HepG2 (cell line): ENCODE results near the gene TRAPPC3. TPM values are rescaled to one million over a fixed set of nuclear protein-coding genes. Genes with fewer than 3 reads are reported as not detected.
A peak's percentile ranks its signal among the peaks of the same experiment; 100 is the strongest.

Experiments
- ELF3 ChIP-seq: IDR thresholded peaks from 2 replicates; pipeline ENCODE4 v1.6.1; 2016; ENCODE audit warnings: missing genetic modification reagents, missing compliant biosample characterization
- MAF1 ChIP-seq: sonication (generic); formaldehyde crosslinking; IDR thresholded peaks from 2 replicates; pipeline ENCODE4 v1.5.0; 2020; ENCODE audit warnings: missing genetic modification reagents, borderline replicate concordance
- MIXL1 ChIP-seq: IDR thresholded peaks from 2 replicates; pipeline ENCODE4 v1.6.1; 2016
- PHF21A ChIP-seq: sonication (generic); formaldehyde crosslinking; IDR thresholded peaks from 2 replicates; pipeline ENCODE4 v1.5.0; 2020; ENCODE audit warnings: mild to moderate bottlenecking, missing genetic modification reagents
- SIN3A ChIP-seq: IDR thresholded peaks from 2 replicates; pipeline ENCODE4 v1.6.1; 2011; ENCODE audit warnings: low read depth, mild to moderate bottlenecking, control low read depth, low read length, borderline replicate concordance
- SMAD3 ChIP-seq: sonication (generic); formaldehyde crosslinking; IDR thresholded peaks from 2 replicates; pipeline ENCODE4 v1.4.0; 2020; ENCODE audit warnings: missing genetic modification reagents
- SMARCE1 ChIP-seq: fragments of 450-650 bp; IDR thresholded peaks from 2 replicates; pipeline ENCODE4 v1.6.1; 2017; ENCODE audit warnings: borderline replicate concordance
- TAF1 ChIP-seq: sonication (generic); formaldehyde crosslinking; IDR thresholded peaks from 2 replicates; pipeline ENCODE4 v1.4.0; 2020; ENCODE audit warnings: missing genetic modification reagents
- TBL1XR1 ChIP-seq: fragments of 150-350 bp; IDR thresholded peaks from 2 replicates; pipeline ENCODE4 v1.6.1; 2014; ENCODE audit warnings: borderline replicate concordance, low read length; ENCODE audit not compliant: partially characterized antibody
- ZNF251 ChIP-seq: sonication (generic); formaldehyde crosslinking; IDR thresholded peaks from 2 replicates; pipeline ENCODE4 v1.9.0; 2021; ENCODE audit warnings: mild to moderate bottlenecking, missing genetic modification reagents
- ZNF329 ChIP-seq: sonication (generic); formaldehyde crosslinking; IDR thresholded peaks from 2 replicates; pipeline ENCODE4 v1.9.0; 2021; ENCODE audit warnings: low read depth, mild to moderate bottlenecking, missing genetic modification reagents
- polyA plus RNA-seq, 8 experiments: library from polyadenylated mRNA; depleted of rRNA in 3 of 8; stranded (reverse) in 7 of 8; unstranded in 1 of 8; fragments of >200 nt; fragmentation: Illumina TruSeq in 4 of 8; extraction: Trizol in 4 of 8; gene quantifications; 2 replicates each; pipeline versions ENCODE4 v1.2.1 to v1.2.3, GENCODE V29; 2011 to 2016; ENCODE audit warnings: low read depth in 4 of 8, missing spikeins in 1 of 8, mixed read lengths in 1 of 8; ENCODE audit not compliant: insufficient read depth in 1 of 8
- total RNA-seq, 5 experiments: library from RNA; depleted of rRNA; stranded (reverse); fragments of >200 nt; fragmentation: Illumina TruSeq; extraction: Trizol; gene quantifications; 2 replicates each; pipeline ENCODE4 v1.2.3, GENCODE V29; 2016; ENCODE audit warnings: low read depth in 1 of 5
- TF ChIP-seq, protein P1 (sequence below): sonication (generic); formaldehyde crosslinking; IDR thresholded peaks from 2 replicates; pipeline ENCODE4 v1.5.1; 2020; ENCODE audit warnings: mild to moderate bottlenecking, missing genetic modification reagents
- TF ChIP-seq, protein P2 (sequence below): sonication (generic); formaldehyde crosslinking; IDR thresholded peaks from 2 replicates; pipeline ENCODE4 v1.5.0; 2020; ENCODE audit warnings: missing genetic modification reagents, mild to moderate bottlenecking, borderline replicate concordance
- TF ChIP-seq, protein P3 (sequence below): sonication (generic); formaldehyde crosslinking; IDR thresholded peaks from 2 replicates; pipeline ENCODE4 v1.4.0; 2020; ENCODE audit warnings: missing genetic modification reagents
- TF ChIP-seq, protein P4 (sequence below): sonication (generic); formaldehyde crosslinking; IDR thresholded peaks from 2 replicates; pipeline ENCODE4 v1.4.0; 2020; ENCODE audit warnings: missing genetic modification reagents
- TF ChIP-seq, protein P5 (sequence below): sonication (generic); formaldehyde crosslinking; IDR thresholded peaks from 2 replicates; pipeline ENCODE4 v1.5.0; 2020; ENCODE audit warnings: missing genetic modification reagents

The TRAPPC3 gene
- total and polyA plus RNA-seq, 2 of the 13 experiments (the other 11 are each of a cell fraction or from before 2014, with no cell fraction given), result 53.7 to 62.4 TPM

DNA sequence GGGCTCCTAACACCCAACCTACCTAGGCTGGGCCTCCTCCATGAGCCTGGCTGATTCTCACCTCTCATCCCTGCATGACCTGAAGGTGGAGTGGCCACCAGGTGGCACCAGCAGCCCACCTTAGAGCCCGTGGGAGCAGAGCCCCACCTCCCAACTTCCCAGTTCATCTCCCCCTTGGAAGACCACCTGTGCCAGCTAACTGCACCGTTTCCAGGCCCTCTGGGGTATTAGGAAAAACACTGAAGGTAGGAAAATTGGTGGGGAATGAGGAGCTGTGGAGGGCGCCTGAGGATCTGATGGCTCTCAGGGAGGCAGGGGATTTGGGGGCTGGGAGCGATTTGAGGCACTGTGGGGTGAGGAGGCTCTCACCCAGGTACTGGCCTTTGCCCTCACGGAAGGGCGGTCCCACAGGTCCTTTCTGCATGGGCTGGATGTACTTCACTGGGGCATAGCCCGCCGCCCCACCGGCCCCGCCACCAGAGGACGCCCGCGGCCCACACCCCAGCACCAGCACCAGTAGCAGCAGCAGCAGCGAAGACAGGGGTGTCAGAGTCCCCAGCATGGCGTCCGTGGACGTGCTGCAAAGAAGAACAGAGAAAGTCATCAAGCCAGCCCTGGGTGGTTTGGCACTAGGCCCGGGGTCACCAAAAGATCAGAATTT lies 49.5 kb downstream of the TRAPPC3 start (continued):
- TF ChIP-seq, protein P1, sequence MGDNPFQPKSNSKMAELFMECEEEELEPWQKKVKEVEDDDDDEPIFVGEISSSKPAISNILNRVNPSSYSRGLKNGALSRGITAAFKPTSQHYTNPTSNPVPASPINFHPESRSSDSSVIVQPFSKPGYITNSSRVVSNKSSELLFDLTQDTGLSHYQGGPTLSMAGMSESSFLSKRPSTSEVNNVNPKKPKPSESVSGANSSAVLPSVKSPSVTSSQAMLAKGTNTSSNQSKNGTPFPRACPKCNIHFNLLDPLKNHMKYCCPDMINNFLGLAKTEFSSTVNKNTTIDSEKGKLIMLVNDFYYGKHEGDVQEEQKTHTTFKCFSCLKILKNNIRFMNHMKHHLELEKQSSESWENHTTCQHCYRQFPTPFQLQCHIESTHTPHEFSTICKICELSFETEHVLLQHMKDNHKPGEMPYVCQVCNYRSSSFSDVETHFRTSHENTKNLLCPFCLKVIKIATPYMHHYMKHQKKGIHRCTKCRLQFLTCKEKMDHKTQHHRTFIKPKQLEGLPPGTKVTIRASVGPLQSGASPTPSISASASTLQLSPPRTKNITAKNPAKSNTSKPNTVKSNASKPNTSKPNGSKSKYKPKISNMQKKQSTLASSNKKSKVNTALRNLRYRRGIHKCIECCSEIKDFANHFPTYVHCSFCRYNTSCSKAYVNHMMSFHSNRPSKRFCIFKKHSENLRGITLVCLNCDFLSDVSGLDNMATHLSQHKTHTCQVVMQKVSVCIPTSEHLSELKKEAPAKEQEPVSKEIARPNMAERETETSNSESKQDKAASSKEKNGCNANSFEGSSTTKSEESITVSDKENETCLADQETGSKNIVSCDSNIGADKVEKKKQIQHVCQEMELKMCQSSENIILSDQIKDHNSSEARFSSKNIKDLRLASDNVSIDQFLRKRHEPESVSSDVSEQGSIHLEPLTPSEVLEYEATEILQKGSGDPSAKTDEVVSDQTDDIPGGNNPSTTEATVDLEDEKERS (CRISPR knock-in tag), result no peak
- TF ChIP-seq, protein P2, sequence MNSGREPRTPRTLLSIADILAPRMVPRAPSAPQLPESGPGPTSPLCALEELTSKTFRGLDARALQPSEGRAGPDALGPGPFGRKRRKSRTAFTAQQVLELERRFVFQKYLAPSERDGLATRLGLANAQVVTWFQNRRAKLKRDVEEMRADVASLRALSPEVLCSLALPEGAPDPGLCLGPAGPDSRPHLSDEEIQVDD (CRISPR knock-in tag), result no peak
- TF ChIP-seq MAF1 (CRISPR knock-in tag) (no peak), SIN3A (no peak), PHF21A (CRISPR knock-in tag) (no peak), ZNF251 (CRISPR knock-in tag) (no peak), SMAD3 (no peak), SMARCE1 (no peak), ZNF329 (CRISPR knock-in tag) (0 out of 2 replicates have a peak, but pooled peaks have one; percentile 6), TAF1 (CRISPR knock-in tag) (no peak), TBL1XR1 (no peak), ELF3 (CRISPR knock-in tag) (0 out of 2 replicates have a peak, but pooled peaks have one; percentile 18), MIXL1 (CRISPR knock-in tag) (no peak)
- TF ChIP-seq, protein P3, sequence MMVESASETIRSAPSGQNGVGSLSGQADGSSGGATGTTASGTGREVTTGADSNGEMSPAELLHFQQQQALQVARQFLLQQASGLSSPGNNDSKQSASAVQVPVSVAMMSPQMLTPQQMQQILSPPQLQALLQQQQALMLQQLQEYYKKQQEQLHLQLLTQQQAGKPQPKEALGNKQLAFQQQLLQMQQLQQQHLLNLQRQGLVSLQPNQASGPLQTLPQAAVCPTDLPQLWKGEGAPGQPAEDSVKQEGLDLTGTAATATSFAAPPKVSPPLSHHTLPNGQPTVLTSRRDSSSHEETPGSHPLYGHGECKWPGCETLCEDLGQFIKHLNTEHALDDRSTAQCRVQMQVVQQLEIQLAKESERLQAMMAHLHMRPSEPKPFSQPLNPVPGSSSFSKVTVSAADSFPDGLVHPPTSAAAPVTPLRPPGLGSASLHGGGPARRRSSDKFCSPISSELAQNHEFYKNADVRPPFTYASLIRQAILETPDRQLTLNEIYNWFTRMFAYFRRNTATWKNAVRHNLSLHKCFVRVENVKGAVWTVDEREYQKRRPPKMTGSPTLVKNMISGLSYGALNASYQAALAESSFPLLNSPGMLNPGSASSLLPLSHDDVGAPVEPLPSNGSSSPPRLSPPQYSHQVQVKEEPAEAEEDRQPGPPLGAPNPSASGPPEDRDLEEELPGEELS (CRISPR knock-in tag), result no peak
- TF ChIP-seq, protein P4, sequence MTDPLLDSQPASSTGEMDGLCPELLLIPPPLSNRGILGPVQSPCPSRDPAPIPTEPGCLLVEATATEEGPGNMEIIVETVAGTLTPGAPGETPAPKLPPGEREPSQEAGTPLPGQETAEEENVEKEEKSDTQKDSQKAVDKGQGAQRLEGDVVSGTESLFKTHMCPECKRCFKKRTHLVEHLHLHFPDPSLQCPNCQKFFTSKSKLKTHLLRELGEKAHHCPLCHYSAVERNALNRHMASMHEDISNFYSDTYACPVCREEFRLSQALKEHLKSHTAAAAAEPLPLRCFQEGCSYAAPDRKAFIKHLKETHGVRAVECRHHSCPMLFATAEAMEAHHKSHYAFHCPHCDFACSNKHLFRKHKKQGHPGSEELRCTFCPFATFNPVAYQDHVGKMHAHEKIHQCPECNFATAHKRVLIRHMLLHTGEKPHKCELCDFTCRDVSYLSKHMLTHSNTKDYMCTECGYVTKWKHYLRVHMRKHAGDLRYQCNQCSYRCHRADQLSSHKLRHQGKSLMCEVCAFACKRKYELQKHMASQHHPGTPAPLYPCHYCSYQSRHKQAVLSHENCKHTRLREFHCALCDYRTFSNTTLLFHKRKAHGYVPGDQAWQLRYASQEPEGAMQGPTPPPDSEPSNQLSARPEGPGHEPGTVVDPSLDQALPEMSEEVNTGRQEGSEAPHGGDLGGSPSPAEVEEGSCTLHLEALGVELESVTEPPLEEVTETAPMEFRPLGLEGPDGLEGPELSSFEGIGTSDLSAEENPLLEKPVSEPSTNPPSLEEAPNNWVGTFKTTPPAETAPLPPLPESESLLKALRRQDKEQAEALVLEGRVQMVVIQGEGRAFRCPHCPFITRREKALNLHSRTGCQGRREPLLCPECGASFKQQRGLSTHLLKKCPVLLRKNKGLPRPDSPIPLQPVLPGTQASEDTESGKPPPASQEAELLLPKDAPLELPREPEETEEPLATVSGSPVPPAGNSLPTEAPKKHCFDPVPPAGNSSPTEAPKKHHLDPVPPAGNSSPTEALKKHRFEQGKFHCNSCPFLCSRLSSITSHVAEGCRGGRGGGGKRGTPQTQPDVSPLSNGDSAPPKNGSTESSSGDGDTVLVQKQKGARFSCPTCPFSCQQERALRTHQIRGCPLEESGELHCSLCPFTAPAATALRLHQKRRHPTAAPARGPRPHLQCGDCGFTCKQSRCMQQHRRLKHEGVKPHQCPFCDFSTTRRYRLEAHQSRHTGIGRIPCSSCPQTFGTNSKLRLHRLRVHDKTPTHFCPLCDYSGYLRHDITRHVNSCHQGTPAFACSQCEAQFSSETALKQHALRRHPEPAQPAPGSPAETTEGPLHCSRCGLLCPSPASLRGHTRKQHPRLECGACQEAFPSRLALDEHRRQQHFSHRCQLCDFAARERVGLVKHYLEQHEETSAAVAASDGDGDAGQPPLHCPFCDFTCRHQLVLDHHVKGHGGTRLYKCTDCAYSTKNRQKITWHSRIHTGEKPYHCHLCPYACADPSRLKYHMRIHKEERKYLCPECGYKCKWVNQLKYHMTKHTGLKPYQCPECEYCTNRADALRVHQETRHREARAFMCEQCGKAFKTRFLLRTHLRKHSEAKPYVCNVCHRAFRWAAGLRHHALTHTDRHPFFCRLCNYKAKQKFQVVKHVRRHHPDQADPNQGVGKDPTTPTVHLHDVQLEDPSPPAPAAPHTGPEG (CRISPR knock-in tag), result no peak
- TF ChIP-seq, protein P5, sequence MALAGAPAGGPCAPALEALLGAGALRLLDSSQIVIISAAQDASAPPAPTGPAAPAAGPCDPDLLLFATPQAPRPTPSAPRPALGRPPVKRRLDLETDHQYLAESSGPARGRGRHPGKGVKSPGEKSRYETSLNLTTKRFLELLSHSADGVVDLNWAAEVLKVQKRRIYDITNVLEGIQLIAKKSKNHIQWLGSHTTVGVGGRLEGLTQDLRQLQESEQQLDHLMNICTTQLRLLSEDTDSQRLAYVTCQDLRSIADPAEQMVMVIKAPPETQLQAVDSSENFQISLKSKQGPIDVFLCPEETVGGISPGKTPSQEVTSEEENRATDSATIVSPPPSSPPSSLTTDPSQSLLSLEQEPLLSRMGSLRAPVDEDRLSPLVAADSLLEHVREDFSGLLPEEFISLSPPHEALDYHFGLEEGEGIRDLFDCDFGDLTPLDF (CRISPR knock-in tag), result no peak
